ENCODE measurements around the gene LCE3B.

LCE3B gene

DNA sequence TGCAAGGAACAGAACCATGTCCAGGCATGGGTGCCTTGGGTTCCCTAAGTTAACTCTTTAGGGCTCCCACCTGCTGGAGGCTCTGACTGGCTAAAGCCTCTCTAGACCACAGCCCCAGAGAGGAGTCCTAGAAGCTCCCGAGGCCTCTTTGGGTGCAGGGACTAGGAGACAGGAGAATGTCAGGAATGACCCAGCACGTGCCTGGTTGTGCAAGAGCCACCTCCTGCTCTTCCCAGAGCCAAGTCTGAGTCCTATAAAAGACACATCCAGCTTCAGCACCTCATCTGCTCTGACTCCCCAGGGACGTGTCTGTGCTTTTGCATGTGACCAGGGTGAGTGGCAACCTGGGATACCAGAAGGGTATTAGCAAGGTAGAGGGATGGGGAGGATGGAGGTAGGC is 49.5 kb downstream of the LCE3B start, which contains the start of gene LCE2D:
Gene LCE2D, plus strand, starts transcription at position 283 of the 400 bp plus-strand sequence. CDS start 726 bp downstream, outside the sequence.
- DNase-seq, result no peak

Measured in bone marrow (tissue), 2 donors.